Natural killer cell treated with Interleukin-12 subunit alpha and Interleukin-12 subunit beta and Interleukin-15 and Interleukin-18, amount 100 ng/mL, for 72 hours (primary cell): ENCODE measurements around the gene MCOLN1. TPM values are rescaled to one million over a fixed set of nuclear protein-coding genes. Genes with fewer than 3 reads are reported as not detected.
A peak's percentile ranks its signal among the peaks of the same experiment; 100 is the strongest.

ENCODE experiments used
- ATAC-seq, 2 donors: fragments of 150-1000 bp; cut with Tn5 transposase in 1 of 2; sonication (Bioruptor Pico), chemical (Tn5 transposase) in 1 of 2; 2 replicates each; pipeline ENCODE4 v1.10.0; 2021
- DNase-seq: peaks from one replicate; pipeline ENCODE4 v3.0.0; 2022; ENCODE audit warnings: low spot score
- H3K27ac Mint-ChIP-seq, 2 donors: 1 replicate in 1 of 2; 2 replicates in 1 of 2; pipeline ENCODE4 v1.8.0; 2022; ENCODE audit warnings: mixed read lengths in 2 of 2, mild to moderate bottlenecking in 1 of 2, moderate library complexity in 1 of 2
- H3K27me3 Mint-ChIP-seq, 2 donors: 1 replicate in 1 of 2; 2 replicates in 1 of 2; pipeline ENCODE4 v1.8.0; 2022; ENCODE audit warnings: mixed read lengths in 2 of 2
- H3K36me3 Mint-ChIP-seq: one replicate; pipeline ENCODE4 v1.8.0; 2022; ENCODE audit warnings: mixed read lengths
- H3K4me1 Mint-ChIP-seq, 2 donors: 1 replicate in 1 of 2; 2 replicates in 1 of 2; pipeline ENCODE4 v1.8.0; 2022; ENCODE audit warnings: low read depth in 2 of 2, mixed read lengths in 2 of 2, mild to moderate bottlenecking in 1 of 2
- H3K4me3 Mint-ChIP-seq: one replicate; pipeline ENCODE4 v1.8.0; 2022; ENCODE audit warnings: mixed read lengths
- H3K9me3 Mint-ChIP-seq: 2 replicates; pipeline ENCODE4 v1.8.0; 2022; ENCODE audit warnings: mixed read lengths
- total RNA-seq, 2 donors: library from RNA; stranded (reverse); gene quantifications; one replicate each; pipeline ENCODE4 v1.2.3, GENCODE V29; 2022

The MCOLN1 gene
- total RNA-seq, 2 donors from 2014 or later, result 26.0 to 41.2 TPM

DNA sequence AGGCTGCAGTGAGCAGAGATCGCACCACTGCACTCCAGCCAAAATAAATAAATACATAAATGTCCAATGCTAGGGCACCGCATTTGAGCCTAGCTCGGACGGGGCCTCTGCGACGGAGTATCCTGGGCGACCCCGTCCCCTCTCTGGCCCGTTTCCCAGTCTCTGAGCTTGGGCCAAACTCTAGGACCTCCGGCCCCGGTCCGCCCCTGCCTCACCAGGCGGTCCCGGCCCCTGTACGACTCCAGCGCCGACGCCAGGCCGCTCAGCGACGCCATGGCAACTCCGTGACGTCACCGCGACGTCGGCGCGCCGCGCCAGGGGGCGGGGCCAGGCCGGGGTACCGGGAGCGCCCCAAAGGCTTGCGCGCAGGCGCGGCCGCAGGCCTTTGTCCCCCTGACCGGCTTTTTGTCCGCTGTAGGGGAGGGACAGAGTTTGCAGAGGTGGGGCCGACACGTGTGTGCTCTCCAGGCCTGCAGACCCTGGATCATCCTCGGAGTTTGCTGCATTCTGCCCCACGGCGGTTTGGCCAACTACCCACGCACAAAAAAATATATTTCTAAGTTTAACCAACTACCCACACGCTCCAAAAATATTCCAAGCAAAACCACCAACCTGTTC lies 33.6 kb upstream of the MCOLN1 start, which contains the start of gene PEX11G:
Gene PEX11G, minus strand, starts transcription at position 300 of the 618 bp plus-strand sequence. Its CDS starts 25 bp downstream, at position 275.
- H3K36me3 Mint-ChIP-seq, result no peaks in the 10 kb centered on the region
- H3K4me3 Mint-ChIP-seq, result peak within 1 kb of the TSS; percentile 86
- H3K27ac Mint-ChIP-seq, result peak within 1 kb of the TSS; percentile 66 to 88
- no peaks in the 10 kb centered on the region for H3K27me3 Mint-ChIP-seq
- no peaks in the 10 kb centered on the region for H3K9me3 Mint-ChIP-seq
- peak; percentile 93 for DNase-seq
- H3K4me1 Mint-ChIP-seq, result peaks cover 33% of the 10 kb centered on the region in 2 donors
- ATAC-seq, result peak; percentile 89 to 90

DNA sequence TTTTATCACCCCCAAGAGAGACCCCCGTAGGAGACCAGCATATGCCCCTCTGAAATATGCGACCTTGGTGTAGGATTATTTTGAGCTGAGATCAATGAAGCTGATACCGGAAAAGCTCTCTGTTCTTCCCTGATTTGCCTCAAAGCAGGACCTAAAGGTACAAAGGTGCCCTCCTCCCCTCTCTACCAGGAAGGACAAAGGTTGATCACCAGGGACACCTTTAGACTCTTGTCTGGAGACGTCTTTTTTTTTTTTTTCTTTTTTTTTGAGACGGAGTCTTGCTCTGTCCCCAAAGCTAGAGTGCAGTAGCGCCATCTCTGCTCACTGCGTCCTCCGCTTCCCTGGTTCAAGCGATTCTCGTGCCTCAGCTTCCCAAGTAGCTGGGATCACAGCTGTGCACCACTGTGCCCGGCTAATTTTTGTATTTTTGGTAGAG lies 32.8 kb upstream of the MCOLN1 start:
- Mint-ChIP-seq H3K4me1 (peaks cover 33% of the 10 kb centered on the region in 2 donors), H3K9me3 (no peaks in the 10 kb centered on the region), H3K4me3 (peak overlapping the region; percentile 86), H3K27ac (peak overlapping the region; percentile 66 to 88), H3K36me3 (no peaks in the 10 kb centered on the region), H3K27me3 (peaks cover 0 to under 1% of the 10 kb centered on the region in 2 donors)
- no peak for DNase-seq
- no peak for ATAC-seq

DNA sequence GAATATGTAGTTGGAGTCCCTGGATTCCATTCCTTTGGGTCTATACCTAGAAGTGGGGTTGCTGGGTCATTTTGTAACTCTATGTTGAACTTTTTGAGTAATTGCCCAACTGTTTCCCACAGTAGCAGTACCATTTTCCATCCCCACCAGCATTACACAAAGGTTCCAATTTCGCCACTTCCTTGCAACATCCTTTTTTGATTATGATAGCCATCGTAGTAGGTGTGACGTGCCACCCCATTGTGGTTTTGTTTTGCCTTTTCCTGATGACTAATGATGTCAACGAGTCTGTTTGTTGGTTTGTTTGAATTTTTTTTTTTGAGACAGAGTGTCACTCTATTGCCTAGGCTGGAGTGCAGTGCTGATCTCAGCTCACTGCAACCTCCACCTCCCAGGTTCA lies 30.3 kb upstream of the MCOLN1 start:
- peaks cover 33% of the 10 kb centered on the region in 2 donors for H3K4me1 Mint-ChIP-seq
- no peaks in the 10 kb centered on the region for H3K9me3 Mint-ChIP-seq
- no peaks in the 10 kb centered on the region for H3K36me3 Mint-ChIP-seq
- peak overlapping the region; percentile 85 for H3K4me3 Mint-ChIP-seq
- H3K27me3 Mint-ChIP-seq, result peaks cover 4 to 7% of the 10 kb centered on the region in 2 donors
- peak; percentile 83 for DNase-seq
- H3K27ac Mint-ChIP-seq, result peak overlapping the region; percentile 74 to 89
- ATAC-seq, result peak; percentile 75 to 88

DNA sequence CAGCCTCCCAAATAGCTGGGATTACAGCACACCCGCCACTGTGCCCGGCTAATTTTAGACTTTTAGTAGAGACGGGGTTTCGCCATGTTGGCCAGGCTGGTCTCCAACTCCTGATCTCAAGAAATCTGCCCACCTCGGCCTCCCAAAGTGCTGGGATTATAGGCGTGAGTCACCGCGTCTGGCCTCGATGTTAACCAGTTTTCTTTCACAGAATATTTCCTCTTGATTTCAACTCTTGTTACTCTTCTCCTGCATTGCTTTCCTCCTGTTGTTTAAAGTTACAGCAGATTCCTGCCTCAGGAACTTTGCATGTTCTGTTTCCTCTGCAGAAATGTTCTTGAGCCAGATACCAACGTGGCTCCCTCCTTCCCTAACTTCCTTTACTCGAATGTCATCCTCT lies 29.9 kb upstream of the MCOLN1 start:
- Mint-ChIP-seq H3K36me3 (no peaks in the 10 kb centered on the region), H3K4me3 (peak overlapping the region; percentile 85), H3K27ac (peak overlapping the region; percentile 74 to 89), H3K4me1 (peaks cover 33% of the 10 kb centered on the region in 2 donors), H3K27me3 (peaks cover 4 to 11% of the 10 kb centered on the region in 2 donors), H3K9me3 (no peaks in the 10 kb centered on the region)
- ATAC-seq, result no peak
- no peak for DNase-seq

DNA sequence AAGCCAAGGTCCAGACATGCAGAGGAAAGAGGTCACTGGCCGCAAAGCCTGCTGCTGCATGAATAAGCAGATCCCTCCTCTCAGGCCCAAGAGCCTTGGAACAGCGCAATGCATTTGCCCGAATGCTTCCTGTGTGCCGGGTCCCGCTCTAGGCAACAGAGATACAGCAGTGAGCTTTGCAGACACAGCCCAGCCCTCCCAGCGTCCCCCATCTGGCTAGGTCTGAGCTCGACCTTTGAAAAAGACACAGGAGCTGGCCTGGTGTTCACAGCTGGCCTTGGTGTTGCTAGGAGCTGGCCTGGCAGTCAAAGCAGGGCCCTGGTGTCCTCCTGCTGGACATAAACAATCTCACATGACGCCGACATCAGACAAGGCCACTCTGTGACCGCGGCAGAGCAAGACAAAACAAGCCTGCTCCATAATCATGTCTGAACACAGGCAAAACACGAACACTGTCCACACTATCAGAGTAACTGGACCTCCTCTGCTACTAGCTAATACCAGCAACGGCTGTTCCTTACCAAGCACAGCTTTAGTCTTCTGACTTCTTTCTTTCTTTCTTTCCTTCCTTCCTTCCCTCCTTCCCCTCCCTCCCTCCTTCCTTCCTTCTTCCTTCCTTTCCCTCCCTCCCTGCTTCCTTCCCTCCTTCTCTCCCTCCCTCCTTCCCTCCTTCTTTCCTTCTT lies 27.9 kb upstream of the MCOLN1 start:
- H3K36me3 Mint-ChIP-seq, result no peaks in the 10 kb centered on the region
- no peak for DNase-seq
- no peaks in the 10 kb centered on the region for H3K9me3 Mint-ChIP-seq
- peaks cover 28 to 32% of the 10 kb centered on the region in 2 donors for H3K4me1 Mint-ChIP-seq
- H3K27ac Mint-ChIP-seq, result no peak overlapping the region
- H3K4me3 Mint-ChIP-seq, result no peak overlapping the region
- H3K27me3 Mint-ChIP-seq, result peaks cover 15 to 24% of the 10 kb centered on the region in 2 donors
- no peak for ATAC-seq

DNA sequence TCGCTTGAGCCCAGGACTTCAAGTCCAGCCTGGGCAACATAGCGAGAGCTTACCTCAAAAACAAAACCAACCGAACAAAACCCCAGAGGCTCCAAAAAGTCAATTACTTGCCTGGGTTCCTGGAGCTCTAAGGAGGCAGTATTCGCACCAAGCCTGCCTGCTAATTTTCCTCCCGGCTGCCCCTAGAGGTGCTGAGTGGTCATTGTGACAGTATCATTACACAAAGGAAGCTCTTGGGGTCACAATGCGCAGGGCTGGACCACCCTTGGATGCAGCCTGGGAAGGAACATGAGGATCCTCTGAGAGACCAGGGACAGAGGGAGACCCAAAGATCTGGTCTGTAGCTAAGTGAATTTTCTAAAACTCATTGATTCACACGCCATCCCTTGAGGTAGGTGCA lies 25.1 kb upstream of the MCOLN1 start:
- H3K36me3 Mint-ChIP-seq, result no peaks in the 10 kb centered on the region
- H3K27ac Mint-ChIP-seq, result no peak overlapping the region
- DNase-seq (no peak), ATAC-seq (peak in 1 of 2 donors; percentile 44)
- peaks cover 13 to 16% of the 10 kb centered on the region in 2 donors for H3K4me1 Mint-ChIP-seq
- no peak overlapping the region for H3K4me3 Mint-ChIP-seq
- peaks cover 18 to 30% of the 10 kb centered on the region in 2 donors for H3K27me3 Mint-ChIP-seq
- H3K9me3 Mint-ChIP-seq, result no peaks in the 10 kb centered on the region

DNA sequence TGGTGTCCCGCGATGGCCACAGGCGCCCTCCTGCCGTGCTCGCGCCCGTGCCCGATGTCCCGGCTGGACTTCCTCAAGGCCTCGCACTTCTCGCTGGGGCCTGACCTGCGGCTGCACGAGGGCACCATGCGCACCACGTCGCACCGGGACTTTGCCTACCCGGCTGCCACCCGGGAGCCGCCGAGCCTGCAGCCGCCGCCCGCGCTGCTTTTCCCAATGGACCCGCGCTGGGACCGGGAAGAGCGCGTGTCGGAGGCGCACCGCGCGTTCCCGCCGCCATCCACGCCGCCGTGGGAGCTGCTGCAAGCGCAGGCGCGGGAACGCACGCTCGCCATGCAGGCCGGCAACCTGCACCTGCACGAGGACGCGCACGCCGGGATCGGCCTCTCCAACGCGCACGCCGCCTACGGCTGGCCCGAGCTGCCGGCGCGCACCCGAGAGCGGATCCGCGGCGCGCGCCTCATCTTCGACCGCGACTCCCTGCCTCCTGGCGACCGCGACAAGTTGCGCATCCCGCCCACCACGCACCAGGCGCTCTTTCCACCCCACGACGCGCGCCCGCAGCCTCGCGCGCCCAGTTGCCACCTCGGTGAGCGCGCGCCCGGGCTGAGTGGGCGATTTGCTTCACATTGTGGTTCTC lies 21.5 kb upstream of the MCOLN1 start:
- Mint-ChIP-seq H3K27me3 (peaks cover 19 to 30% of the 10 kb centered on the region in 2 donors), H3K4me3 (no peak overlapping the region), H3K9me3 (no peaks in the 10 kb centered on the region), H3K36me3 (no peaks in the 10 kb centered on the region), H3K4me1 (peaks cover 5 to 8% of the 10 kb centered on the region in 2 donors), H3K27ac (no peak overlapping the region)
- DNase-seq (no peak), ATAC-seq (peak; percentile 49 to 65)

DNA sequence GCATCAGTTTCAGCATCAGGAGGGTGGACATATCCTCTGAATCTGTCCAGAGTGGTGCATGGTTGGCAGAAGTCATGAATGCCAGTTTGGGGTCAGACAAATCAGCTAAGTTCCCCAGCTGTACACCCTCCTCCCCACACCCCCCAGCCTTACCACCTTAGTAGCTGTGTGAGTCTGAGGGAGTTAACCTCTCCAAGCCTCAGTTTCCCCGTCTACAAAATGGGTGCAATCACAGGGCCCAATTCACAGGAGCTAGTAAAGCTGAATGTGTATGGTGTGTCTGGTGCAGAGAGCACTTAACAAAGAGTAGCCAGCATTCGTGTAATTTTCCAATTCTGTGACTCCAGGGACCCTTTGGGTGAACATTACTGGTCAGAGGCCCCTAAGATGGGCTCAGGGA lies 19.9 kb upstream of the MCOLN1 start:
- peaks cover 5 to 11% of the 10 kb centered on the region in 2 donors for H3K4me1 Mint-ChIP-seq
- DNase-seq (no peak), ATAC-seq (no peak)
- H3K27ac Mint-ChIP-seq, result no peak overlapping the region
- H3K9me3 Mint-ChIP-seq, result no peaks in the 10 kb centered on the region
- H3K4me3 Mint-ChIP-seq, result no peak overlapping the region
- peaks cover 20 to 21% of the 10 kb centered on the region in 2 donors for H3K27me3 Mint-ChIP-seq
- no peaks in the 10 kb centered on the region for H3K36me3 Mint-ChIP-seq

DNA sequence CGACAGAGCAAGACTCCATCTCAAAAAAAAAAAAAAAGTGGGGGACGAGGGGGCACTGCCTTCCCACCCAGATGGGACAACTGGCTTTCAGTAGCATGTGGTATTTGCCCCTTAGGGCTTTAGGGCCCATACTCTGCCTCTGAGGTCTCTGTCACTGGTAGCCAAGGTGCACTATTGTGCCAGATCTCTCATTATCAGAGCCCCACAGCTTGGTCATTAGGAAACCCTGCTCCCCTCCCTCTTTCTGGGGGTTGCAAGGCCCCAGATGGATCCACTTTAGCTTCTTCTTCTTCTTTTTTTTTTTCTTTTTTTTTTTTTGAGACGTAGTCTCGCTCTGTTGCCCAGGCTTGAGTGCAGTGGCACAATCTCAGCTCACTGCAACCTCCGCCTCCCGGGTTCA lies 17.7 kb upstream of the MCOLN1 start:
- Mint-ChIP-seq H3K4me1 (peaks cover 0 to 11% of the 10 kb centered on the region in 2 donors), H3K27ac (no peak overlapping the region), H3K27me3 (peaks cover 12 to 20% of the 10 kb centered on the region in 2 donors), H3K36me3 (no peaks in the 10 kb centered on the region), H3K4me3 (no peak overlapping the region), H3K9me3 (no peaks in the 10 kb centered on the region)
- ATAC-seq (no peak), DNase-seq (no peak)

DNA sequence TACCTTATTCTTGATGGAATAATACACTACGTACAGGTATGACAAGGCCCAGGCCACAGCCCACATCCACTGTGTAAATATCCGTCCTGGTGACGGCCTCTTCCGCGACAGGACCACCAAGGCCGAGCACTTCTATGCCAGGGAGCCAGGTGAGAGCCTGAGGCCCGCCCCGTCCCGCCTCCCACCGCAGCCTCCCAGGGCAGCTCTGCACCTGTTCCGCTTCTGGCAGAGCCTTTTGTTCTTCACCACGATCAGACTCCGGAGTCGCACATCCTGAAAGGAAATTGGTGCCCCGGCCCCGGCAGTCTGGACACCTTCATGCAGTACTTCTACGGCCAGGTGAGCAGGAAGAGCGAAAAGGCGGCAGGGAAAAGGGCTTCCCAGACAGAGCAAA lies 17.1 kb upstream of the MCOLN1 start:
- H3K36me3 Mint-ChIP-seq, result no peaks in the 10 kb centered on the region
- no peak overlapping the region for H3K4me3 Mint-ChIP-seq
- peaks cover 13 to 20% of the 10 kb centered on the region in 2 donors for H3K27me3 Mint-ChIP-seq

DNA sequence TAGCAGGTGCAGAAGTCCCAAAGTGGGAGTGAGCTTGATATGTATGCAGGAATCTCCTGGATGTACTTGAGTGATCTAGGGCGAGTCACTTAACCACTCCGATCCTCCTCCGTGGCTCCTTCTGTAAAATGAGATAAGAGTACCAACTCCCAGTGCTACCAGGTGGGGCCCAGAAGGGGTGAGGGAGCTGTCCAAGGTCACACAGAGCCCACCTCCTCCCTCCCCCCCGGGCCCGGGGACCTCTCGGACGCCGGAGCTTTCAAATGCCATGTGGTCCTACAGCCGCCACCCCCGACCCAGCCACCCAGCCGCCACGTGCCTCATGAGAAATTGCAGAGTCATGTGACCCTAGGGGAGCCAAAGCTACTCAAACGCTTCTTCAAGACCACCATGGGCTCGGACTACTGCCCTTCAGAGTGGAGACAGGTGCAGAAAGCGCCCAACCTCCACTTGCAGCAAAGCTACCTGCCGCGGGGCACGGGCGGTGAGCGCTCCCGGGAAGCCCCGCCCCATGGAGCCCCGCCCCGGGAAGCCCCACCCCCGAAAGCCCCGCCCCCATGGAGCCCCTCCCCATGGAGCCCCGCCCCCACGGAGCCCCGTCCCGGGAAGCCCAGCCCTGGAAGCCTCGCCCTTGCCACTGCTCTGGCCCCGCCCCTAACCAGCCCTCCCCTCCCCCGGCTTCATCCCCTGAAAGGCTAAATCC lies 16.6 kb upstream of the MCOLN1 start:
- DNase-seq (no peak), ATAC-seq (peak; percentile 61 to 69)
- H3K9me3 Mint-ChIP-seq, result no peaks in the 10 kb centered on the region
- H3K4me3 Mint-ChIP-seq, result peak overlapping the region; percentile 64
- H3K27ac Mint-ChIP-seq, result no peak overlapping the region
- H3K36me3 Mint-ChIP-seq, result no peaks in the 10 kb centered on the region
- peaks cover 13 to 20% of the 10 kb centered on the region in 2 donors for H3K27me3 Mint-ChIP-seq
- peaks cover 0 to 11% of the 10 kb centered on the region in 2 donors for H3K4me1 Mint-ChIP-seq

More for the DNA sequence above, 17.1 kb upstream of the MCOLN1 start:
- H3K4me1 Mint-ChIP-seq, result peaks cover 0 to 11% of the 10 kb centered on the region in 2 donors
- no peaks in the 10 kb centered on the region for H3K9me3 Mint-ChIP-seq
- ATAC-seq (no peak), DNase-seq (no peak)
- no peak overlapping the region for H3K27ac Mint-ChIP-seq

DNA sequence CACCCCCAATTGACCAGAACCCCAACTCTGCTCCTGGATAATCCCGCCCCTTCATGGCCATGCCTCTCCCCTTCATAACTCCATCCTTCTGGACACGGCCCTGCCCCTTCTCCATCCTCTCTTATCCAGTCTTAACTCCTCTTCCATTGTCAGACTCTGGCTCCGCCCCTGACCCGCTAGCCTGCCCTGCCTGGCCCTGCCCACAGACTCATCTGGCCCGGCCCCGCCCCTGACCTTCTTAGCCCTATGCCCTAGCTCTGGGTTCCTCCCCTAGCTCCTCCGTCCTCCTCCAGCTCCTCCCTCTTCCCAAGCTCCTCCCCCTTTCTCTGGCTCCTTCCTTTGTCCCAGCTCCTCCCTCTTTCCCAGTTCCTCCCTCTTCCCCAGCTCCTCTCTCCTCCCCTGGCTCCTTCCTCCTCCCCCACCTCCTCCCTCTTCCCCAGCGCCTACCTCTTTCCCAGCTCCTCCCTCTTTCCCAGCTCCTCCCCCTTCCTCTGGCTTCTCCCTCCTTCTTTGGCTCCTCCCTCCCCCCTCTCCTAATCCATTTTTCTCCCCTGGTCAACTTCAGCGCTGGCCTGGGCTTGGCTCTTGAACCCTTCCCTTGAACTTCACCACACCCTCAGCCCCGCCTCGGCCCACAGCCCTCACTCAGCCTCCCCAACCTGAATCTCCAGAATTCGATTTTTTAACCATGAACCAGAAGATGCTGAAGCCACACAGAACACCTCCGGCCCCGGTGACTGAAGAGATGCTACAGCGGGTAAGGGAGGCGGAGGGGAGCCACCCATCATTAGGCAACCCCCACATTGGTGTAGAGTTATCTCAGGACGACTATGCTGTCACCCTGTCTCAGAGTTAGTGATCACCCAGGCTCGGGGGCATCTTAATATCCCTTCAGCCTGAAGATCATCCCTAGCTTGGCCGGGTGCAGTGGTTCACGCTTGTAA lies 15.8 kb upstream of the MCOLN1 start:
- H3K36me3 Mint-ChIP-seq, result no peaks in the 10 kb centered on the region
- H3K27ac Mint-ChIP-seq, result no peak overlapping the region
- H3K4me3 Mint-ChIP-seq, result peak overlapping the region; percentile 64
- ATAC-seq (peak; percentile 75 to 83), DNase-seq (no peak)
- peaks cover 9 to 18% of the 10 kb centered on the region in 2 donors for H3K27me3 Mint-ChIP-seq
- H3K4me1 Mint-ChIP-seq, result peaks cover 0 to 9% of the 10 kb centered on the region in 2 donors
- no peaks in the 10 kb centered on the region for H3K9me3 Mint-ChIP-seq
